ENCODE results near the gene CDO1. TPM values are rescaled to one million over a fixed set of nuclear protein-coding genes. Genes with fewer than 3 reads are reported as not detected.

The CDO1 gene
- total RNA-seq, 2 experiments from 2014 or later = not detected

- DNase-seq (ENCODE audit: low spot score) = no peak
- no peak overlapping the region for H3K27ac ChIP-seq (ENCODE audit: low read depth, low read length, poor library complexity, severe bottlenecking)
- H3K4me2 ChIP-seq (ENCODE audit: low read length) = no peak overlapping the region
- intact Hi-C loops (cut with micrococcal nuclease; ENCODE audit: unreplicated experiment) = no loop called here
- TF ChIP-seq CTCF (conservative IDR thresholded peaks at IDR 0.05; ENCODE audit: low read length) = no peak
- no peak for TF ChIP-seq EZH2phosphoT487 (IDR thresholded peaks at IDR 0.05; ENCODE audit: borderline replicate concordance, low read depth, low read length)
- no peak overlapping the region for H3K4me3 ChIP-seq (ENCODE audit: low read depth, low read length, poor library complexity, severe bottlenecking)
- BruUV-seq (replicated peaks) = no TSS peak
- ChIA-PET CTCF (ENCODE audit: unreplicated experiment) (interaction anchor here (0.6 kb wide), 1 partner anchor 184 kb away, joined by 3 read pairs; no protein-coding TSS in a partner anchor), POLR2A (no interaction called here)
- H3K4me1 ChIP-seq (ENCODE audit: insufficient read depth, low read length, poor library complexity, severe bottlenecking) = no peaks in the 10 kb centered on the region
- no peaks in the 10 kb centered on the region for H4K20me1 ChIP-seq (ENCODE audit: insufficient read depth, low read length)
- no peaks in the 10 kb centered on the region for H3K9me3 ChIP-seq (ENCODE audit: low read length)
- no peaks in the 10 kb centered on the region for H3K36me3 ChIP-seq (ENCODE audit: insufficient read depth, low read length)
- H3K9me2 ChIP-seq (ENCODE audit: insufficient read depth, low read length) = no peaks in the 10 kb centered on the region
- H2AFZ ChIP-seq (ENCODE audit: low read length) = no peak overlapping the region
- H3K79me2 ChIP-seq (ENCODE audit: insufficient read depth, low read depth, low read length) = no peaks in the 10 kb centered on the region
These were observed 4.4 kb upstream of the CDO1 start for GRCh38 chr5:115820846-115821245.

- Histone ChIP-seq H3K4me3 (ENCODE audit: low read depth, low read length, poor library complexity, severe bottlenecking) (no peak overlapping the region), H3K9me3 (ENCODE audit: low read length) (no peaks in the 10 kb centered on the region), H3K4me1 (ENCODE audit: insufficient read depth, low read length, poor library complexity, severe bottlenecking) (no peaks in the 10 kb centered on the region), H3K79me2 (ENCODE audit: insufficient read depth, low read depth, low read length) (no peaks in the 10 kb centered on the region), H3K36me3 (ENCODE audit: insufficient read depth, low read length) (no peaks in the 10 kb centered on the region), H4K20me1 (ENCODE audit: insufficient read depth, low read length) (no peaks in the 10 kb centered on the region), H3K9me2 (ENCODE audit: insufficient read depth, low read length) (no peaks in the 10 kb centered on the region), H3K4me2 (ENCODE audit: low read length) (no peak overlapping the region), H2AFZ (ENCODE audit: low read length) (no peak overlapping the region), H3K27ac (ENCODE audit: low read depth, low read length, poor library complexity, severe bottlenecking) (no peak overlapping the region)
- intact Hi-C loops (cut with micrococcal nuclease; ENCODE audit: unreplicated experiment) = no loop called here
- ChIA-PET CTCF (ENCODE audit: unreplicated experiment) (no interaction called here), POLR2A (no interaction called here)
- DNase-seq (ENCODE audit: low spot score) = no peak
- TF ChIP-seq EZH2phosphoT487 (IDR thresholded peaks at IDR 0.05; ENCODE audit: borderline replicate concordance, low read depth, low read length) (no peak), CTCF (conservative IDR thresholded peaks at IDR 0.05; ENCODE audit: low read length) (no peak)
- no TSS peak for BruUV-seq (replicated peaks)
These were observed 2.4 kb upstream of the CDO1 start for GRCh38 chr5:115818821-115819220.

- Histone ChIP-seq H3K27ac (ENCODE audit: low read depth, low read length, poor library complexity, severe bottlenecking) (no peak overlapping the region), H3K9me2 (ENCODE audit: insufficient read depth, low read length) (no peaks in the 10 kb centered on the region), H2AFZ (ENCODE audit: low read length) (no peak overlapping the region), H3K79me2 (ENCODE audit: insufficient read depth, low read depth, low read length) (no peaks in the 10 kb centered on the region), H3K4me3 (ENCODE audit: low read depth, low read length, poor library complexity, severe bottlenecking) (no peak overlapping the region), H3K36me3 (ENCODE audit: insufficient read depth, low read length) (no peaks in the 10 kb centered on the region), H3K4me1 (ENCODE audit: insufficient read depth, low read length, poor library complexity, severe bottlenecking) (no peaks in the 10 kb centered on the region), H4K20me1 (ENCODE audit: insufficient read depth, low read length) (no peaks in the 10 kb centered on the region), H3K4me2 (ENCODE audit: low read length) (no peak overlapping the region), H3K9me3 (ENCODE audit: low read length) (no peaks in the 10 kb centered on the region)
- intact Hi-C loops (cut with micrococcal nuclease; ENCODE audit: unreplicated experiment) = no loop called here
- no peak for DNase-seq (ENCODE audit: low spot score)
- CTCF ChIA-PET (ENCODE audit: unreplicated experiment) = no interaction called here
- BruUV-seq (replicated peaks) = no TSS peak
- POLR2A ChIA-PET = no interaction called here
- no peak for TF ChIP-seq EZH2phosphoT487 (IDR thresholded peaks at IDR 0.05; ENCODE audit: borderline replicate concordance, low read depth, low read length)
- TF ChIP-seq CTCF (conservative IDR thresholded peaks at IDR 0.05; ENCODE audit: low read length) = no peak
These were observed 927 bp upstream of the CDO1 start for GRCh38 chr5:115817386-115817785.

Data from OCI-LY7 (cell line).